ENCODE measurements around the gene ZNF385B.

ZNF385B gene

GRCh38 chr2:179619947-179620467 lies 241.4 kb downstream of the ZNF385B start (continued):
- TF ChIP-seq PRDM4 (tag by site-specific recombination; IDR thresholded peaks at IDR 0.05) (no peak), GLI4 (tag by site-specific recombination; IDR thresholded peaks at IDR 0.05) (no peak)

DNA sequence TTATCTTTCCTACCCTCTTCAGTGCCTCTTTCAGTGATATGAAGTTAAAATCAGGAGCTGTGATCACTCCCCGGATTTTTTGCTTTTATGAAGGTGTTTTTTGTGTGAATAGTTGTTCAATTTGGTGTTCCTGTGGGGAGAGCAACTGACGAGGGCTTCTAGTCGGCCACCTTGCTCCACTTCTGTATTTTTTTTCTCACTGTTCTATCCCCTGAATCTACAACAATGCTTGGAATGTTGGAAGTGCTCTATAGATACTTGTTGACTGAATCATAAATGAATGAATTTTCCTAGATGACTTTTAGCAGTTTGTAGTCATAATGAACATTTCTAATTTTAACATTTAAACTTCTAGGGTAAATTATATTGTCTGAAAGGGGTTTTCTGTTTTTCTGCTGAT lies 247.3 kb downstream of the ZNF385B start:
- Histone ChIP-seq H3K4me3 (ENCODE audit: low read depth, low read length) (no peak overlapping the region), H3K36me3 (ENCODE audit: control insufficient read depth in 2 of 2, insufficient read depth in 1 of 2, low read length in 2 of 2) (no peaks in the 10 kb centered on the region), H3K9me3 (ENCODE audit: control insufficient read depth, insufficient read depth, low read depth, low read length) (no peaks in the 10 kb centered on the region), H3K27ac (ENCODE audit: extremely low read depth, low read depth, low read length) (no peak overlapping the region), H3K4me1 (ENCODE audit: control insufficient read depth, insufficient read depth, low read length) (no peaks in the 10 kb centered on the region)
- TF ChIP-seq ZNF510 (tag by site-specific recombination; IDR thresholded peaks at IDR 0.05; ENCODE audit: insufficient replicate concordance) (no peak), ZNF114 (tag by site-specific recombination; IDR thresholded peaks at IDR 0.05) (no peak), CTCF (tag by site-specific recombination; IDR thresholded peaks at IDR 0.05) (no peak), ZNF19 (tag by site-specific recombination; IDR thresholded peaks at IDR 0.05; ENCODE audit: low read depth) (no peak), ZNF529 (tag by site-specific recombination; IDR thresholded peaks at IDR 0.05; ENCODE audit: insufficient replicate concordance) (no peak), ZNF350 (tag by site-specific recombination; IDR thresholded peaks at IDR 0.05) (no peak), ZNF580 (tag by site-specific recombination; IDR thresholded peaks at IDR 0.05) (no peak), BCL11B (tag by site-specific recombination; IDR thresholded peaks at IDR 0.05; ENCODE audit: low read depth) (no peak), ZNF223 (tag by site-specific recombination; IDR thresholded peaks at IDR 0.05) (no peak), ZNF112 (tag by site-specific recombination; IDR thresholded peaks at IDR 0.05) (no peak), ZNF184 (tag by site-specific recombination; IDR thresholded peaks at IDR 0.05) (no peak), ZNF514 (tag by site-specific recombination; IDR thresholded peaks at IDR 0.05) (no peak), SP2 (tag by site-specific recombination; IDR thresholded peaks at IDR 0.05) (no peak), ZNF629 (tag by site-specific recombination; IDR thresholded peaks at IDR 0.05) (no peak), ZFP37 (tag by site-specific recombination; IDR thresholded peaks at IDR 0.05) (no peak)
- TF ChIP-seq, protein P1, sequence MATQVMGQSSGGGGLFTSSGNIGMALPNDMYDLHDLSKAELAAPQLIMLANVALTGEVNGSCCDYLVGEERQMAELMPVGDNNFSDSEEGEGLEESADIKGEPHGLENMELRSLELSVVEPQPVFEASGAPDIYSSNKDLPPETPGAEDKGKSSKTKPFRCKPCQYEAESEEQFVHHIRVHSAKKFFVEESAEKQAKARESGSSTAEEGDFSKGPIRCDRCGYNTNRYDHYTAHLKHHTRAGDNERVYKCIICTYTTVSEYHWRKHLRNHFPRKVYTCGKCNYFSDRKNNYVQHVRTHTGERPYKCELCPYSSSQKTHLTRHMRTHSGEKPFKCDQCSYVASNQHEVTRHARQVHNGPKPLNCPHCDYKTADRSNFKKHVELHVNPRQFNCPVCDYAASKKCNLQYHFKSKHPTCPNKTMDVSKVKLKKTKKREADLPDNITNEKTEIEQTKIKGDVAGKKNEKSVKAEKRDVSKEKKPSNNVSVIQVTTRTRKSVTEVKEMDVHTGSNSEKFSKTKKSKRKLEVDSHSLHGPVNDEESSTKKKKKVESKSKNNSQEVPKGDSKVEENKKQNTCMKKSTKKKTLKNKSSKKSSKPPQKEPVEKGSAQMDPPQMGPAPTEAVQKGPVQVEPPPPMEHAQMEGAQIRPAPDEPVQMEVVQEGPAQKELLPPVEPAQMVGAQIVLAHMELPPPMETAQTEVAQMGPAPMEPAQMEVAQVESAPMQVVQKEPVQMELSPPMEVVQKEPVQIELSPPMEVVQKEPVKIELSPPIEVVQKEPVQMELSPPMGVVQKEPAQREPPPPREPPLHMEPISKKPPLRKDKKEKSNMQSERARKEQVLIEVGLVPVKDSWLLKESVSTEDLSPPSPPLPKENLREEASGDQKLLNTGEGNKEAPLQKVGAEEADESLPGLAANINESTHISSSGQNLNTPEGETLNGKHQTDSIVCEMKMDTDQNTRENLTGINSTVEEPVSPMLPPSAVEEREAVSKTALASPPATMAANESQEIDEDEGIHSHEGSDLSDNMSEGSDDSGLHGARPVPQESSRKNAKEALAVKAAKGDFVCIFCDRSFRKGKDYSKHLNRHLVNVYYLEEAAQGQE (tag by site-specific recombination; IDR thresholded peaks at IDR 0.05) = no peak
- POLR2A ChIA-PET = no interaction called here
- CTCF ChIA-PET = no interaction called here
